ENCODE results near the gene APEH.
A peak's percentile ranks its signal among the peaks of the same experiment; 100 is the strongest.
"Not testable (repeated sequence)": the region's sequence is repeated elsewhere in the genome, so short reads cannot be mapped to it uniquely, and the experiment has no call there.

APEH gene

DNA sequence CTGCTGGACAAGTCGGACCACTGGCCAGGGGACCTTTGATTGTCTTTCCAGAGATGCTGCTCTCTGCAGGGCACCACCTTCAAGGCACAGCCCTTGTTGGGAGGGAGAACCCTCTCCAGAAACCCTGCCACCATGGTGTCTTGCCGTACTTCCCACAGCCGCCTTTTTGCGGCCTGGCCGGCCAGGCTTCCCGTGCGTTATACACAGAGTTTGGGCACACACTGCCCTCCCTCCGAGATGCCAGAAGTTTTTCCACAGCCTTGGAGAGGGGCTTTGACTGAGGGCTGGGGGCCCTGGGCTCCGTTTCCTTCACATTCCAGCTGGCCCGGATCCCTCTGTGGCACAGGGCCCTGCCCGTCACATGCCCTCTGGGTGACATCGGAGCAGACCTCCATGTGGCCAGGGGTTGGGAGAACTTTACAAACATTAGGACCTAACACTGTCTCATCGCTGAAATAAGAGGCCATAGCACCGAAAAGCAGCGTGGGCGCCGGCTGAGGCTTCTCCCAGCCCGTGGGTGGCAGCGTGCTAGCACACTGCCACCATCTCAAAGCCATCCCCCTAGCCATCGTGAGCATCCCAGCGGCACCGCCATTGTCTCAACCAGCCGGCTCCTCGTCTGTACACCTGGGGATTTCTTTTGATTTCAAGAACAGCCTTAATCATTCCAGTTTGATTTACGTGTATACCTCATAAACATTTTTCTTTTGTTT is 6.3 kb upstream of the APEH start:
- DNase-seq (ENCODE audit: low read depth in 2 of 3, low spot score in 1 of 3), result no peak

DNA sequence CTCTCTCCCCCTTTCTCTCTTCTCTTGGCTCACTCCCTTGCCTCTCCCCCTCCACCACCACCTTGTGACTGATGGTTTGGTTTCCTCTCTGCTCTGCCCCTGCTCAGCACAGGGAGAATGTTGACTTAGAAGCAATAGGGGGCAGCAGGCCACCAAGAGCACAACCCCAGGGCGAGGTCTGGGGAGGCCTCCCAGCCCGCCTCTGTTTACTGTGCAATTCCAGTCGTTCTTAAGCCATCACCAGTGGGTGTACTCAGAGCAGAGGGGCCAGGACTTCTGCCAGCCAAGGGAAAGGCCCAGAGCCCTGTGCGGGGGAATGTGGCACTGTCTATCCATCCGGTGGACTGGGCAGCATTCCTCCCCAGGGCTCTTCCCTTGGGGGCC is 5.7 kb upstream of the APEH start:
- no peak for DNase-seq (ENCODE audit: low read depth in 2 of 3, low spot score in 1 of 3)

DNA sequence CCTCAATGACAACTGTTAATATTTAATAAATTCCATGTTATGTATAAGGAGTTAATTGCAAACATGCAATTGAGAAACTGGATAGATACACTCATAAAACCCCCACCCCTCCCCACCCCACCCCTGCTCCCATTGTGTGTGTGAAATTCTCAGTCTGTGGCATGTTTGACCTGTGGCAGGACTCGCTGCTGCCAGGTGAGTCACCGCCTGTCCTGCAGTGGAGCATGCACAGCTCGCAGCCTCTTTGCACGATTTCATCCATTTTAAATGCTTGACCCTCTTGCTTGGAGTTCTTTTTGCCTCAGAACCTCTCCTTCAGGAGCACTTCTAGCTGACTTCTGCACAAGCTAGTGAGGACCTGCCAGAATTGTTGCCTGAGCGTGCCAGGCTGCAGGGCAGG is 5.3 kb upstream of the APEH start:
- DNase-seq (ENCODE audit: low read depth in 2 of 3, low spot score in 1 of 3), result no peak

DNA sequence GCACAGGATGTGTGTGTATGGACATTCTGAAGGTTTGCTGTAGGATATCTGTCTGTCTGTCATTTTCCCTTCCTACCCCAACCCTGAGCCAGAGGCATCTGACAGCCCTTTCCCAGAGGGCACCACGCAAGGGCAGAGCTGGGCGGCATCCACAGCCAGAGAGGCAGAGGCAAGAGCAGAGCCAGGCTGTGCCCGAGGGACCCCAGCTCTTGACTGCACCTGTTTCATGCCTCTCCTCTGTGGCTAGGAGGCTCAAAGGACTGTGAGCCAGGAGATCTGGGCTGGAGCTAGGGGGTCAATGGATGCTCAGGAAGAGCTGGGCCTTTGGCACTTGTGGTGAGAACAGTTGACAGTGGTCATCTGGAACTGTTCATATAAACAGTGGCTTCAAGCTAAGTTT is 4.8 kb upstream of the APEH start:
- no peak for DNase-seq (ENCODE audit: low read depth in 2 of 3, low spot score in 1 of 3)

GRCh38 chr3:49670940-49671290 is 3.2 kb upstream of the APEH start:
- no peak for DNase-seq (ENCODE audit: low read depth in 2 of 3, low spot score in 1 of 3)

DNA sequence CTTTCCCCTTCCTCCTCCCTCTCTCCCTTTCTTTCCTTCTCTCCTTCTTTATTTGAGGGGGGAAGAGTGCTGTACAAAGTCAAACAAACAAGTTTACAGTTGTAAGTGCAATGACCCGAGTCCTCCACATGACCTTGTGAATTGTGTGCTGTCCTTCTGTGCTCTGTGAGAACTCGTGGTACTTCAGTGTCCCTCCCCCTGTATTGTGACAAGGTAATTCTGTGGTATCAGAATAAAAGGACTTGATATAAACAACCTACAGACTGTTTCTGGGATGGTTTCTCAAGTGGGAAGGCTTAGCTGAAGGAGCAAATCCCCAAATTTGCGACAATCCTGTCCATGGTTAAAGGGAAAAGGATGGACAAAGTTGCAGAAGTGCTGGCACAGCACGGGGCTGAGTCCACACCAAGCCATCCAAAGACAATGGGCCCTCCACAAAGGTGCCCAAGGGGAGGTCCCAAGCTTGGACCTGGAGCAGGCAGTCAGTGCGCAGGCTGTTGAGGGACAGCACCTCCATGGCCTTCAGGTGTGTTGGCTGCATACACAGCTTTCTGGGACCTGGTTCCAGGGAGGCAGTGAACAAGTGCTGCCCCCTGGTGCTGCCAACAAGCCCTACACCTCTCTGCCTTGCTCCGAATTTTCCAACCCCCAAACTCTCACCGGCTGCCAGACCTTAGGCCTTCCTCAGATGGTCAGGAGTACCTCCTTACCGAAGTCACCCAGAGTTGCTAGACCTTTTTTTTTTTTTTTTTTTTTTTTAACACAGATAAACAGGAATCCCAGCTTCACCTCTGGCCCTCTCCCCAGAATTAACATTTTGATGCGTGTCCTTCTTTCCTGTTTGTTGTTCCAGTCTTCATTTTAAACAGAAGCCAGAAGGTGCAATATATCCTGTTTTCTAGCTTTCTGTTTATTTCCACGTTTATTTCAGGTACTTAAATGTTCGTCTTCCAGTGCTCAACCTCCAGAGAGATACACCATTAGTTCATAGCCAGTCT is 2.6 kb upstream of the APEH start:
- DNase-seq (ENCODE audit: low read depth in 2 of 3, low spot score in 1 of 3), result peak; percentile 55 to 71 (median 61)

DNA sequence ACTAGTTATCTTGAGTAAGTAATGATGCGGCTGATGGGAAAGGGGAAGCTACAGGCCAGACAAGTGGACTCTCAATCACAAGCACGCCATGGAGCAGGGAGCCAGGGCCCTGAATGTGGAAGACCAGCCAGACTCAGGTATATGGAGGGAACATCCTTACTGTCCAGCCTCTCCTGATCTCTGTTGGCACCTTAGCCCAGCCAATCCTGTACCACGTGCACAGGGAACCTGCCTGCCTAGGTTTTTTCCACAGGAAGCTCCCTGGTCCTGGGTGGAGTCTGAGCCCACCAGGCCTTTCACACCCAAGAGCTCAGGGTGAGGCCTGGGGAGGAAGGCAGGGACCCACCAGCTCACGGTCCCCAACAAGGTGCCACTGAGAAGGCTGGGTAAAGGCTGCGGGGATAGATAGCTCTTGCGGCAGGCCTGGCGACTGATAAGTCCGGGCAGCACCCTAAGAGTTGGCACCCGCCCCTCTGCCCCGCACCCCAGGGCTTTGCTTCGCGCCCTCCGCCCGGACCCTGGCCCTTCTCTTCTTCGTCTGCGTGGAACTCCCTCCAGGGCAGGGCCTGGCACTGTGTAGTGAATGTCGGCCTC is 933 bp upstream of the APEH start:
- DNase-seq (ENCODE audit: low read depth in 2 of 3, low spot score in 1 of 3), result no peak

DNA sequence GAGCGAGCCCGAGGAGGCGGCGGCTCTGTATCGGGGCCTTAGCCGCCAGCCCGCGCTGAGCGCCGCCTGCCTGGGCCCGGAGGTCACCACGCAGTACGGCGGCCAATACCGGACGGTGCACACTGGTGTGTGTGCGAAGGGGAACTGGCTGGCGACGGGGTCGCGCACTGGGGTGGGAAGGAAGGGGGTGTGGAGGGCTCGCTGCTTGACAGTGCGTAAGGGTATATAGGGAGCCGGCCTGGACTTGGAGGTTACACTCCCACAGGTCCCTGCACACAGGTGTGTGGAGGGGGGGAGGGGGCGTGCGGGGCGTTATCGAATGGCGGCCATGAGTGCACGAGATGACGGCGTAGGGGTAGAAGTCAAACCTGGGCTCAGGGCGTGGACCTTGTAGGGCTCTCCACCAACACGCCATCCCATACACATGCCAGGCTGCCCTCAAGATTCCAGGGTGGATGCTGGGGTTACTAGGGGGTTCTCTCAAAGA is 389 bp downstream of the APEH start:
- no peak for DNase-seq (ENCODE audit: low read depth in 2 of 3, low spot score in 1 of 3)

GRCh38 chr3:49675912-49676311 is 1.8 kb downstream of the APEH start:
- DNase-seq (ENCODE audit: low read depth in 2 of 3, low spot score in 1 of 3), result no peak

DNA sequence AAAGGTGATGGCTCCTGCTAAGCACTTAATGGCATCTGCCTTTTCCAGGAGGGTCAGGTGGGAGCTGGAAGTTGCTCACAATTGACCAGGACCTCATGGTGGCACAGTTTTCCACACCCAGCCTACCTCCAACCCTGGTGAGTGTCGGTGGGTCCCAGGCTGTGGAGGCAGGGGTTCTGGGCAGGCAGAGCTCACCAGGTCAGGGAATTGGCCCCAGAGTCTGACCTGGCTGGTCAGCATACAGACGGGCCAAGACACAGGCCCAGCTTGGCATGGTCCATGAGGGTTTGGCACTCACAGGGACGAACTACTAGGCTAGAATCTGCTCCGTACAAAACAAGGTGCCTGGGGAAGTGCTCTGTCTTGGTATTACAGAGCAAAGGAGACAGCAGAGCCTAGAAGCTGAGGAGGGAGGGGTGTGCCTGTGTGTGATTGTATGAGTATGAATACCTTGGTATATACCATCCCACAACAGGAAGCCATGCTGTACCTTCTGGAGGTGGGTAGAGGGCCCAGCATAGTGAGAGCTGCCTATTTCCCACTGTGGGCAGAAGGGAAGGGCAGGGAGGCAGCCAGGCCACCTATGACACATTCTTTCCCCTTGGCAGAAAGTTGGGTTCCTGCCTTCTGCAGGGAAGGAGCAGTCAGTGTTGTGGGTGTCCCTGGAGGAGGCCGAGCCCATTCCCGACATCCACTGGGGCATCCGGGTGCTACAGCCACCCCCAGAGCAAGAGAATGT is 6.5 kb downstream of the APEH start:
- no peak for DNase-seq (ENCODE audit: low read depth in 2 of 3, low spot score in 1 of 3)

DNA sequence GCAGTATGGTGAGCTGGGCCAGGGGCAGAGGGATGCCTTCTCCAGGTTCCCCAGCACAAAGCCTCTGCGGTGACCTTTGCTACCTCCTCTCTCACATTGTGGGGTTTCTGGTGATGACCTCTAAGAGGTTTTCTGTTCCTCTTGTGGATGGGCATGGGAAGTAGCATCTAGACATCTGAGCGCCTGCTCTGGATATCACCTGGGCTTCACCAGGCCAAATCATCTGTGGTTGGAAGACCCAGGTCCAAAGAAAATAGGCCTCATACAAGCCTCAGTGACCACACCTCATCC is 7.0 kb downstream of the APEH start:
- DNase-seq (ENCODE audit: low read depth in 2 of 3, low spot score in 1 of 3), result no peak

GRCh38 chr3:49681543-49681942 is 7.4 kb downstream of the APEH start:
- DNase-seq (ENCODE audit: low read depth in 2 of 3, low spot score in 1 of 3), result no peak

GRCh38 chr3:49683162-49683561 is 9.0 kb downstream of the APEH start:
- DNase-seq (ENCODE audit: low read depth in 2 of 3, low spot score in 1 of 3), result no peak

- DNase-seq (ENCODE audit: low read depth in 2 of 3, low spot score in 1 of 3), result not testable (repeated sequence)
Observed at GRCh38 chr3:49684453-49684852, 10.3 kb downstream of the APEH start.

GRCh38 chr3:49685103-49685502 is 11.0 kb downstream of the APEH start:
- DNase-seq (ENCODE audit: low read depth in 2 of 3, low spot score in 1 of 3), result not testable (repeated sequence)

GRCh38 chr3:49685846-49686245 is 11.7 kb downstream of the APEH start:
- not testable (repeated sequence) for DNase-seq (ENCODE audit: low read depth in 2 of 3, low spot score in 1 of 3)

GRCh38 chr3:49686346-49686745 is 12.2 kb downstream of the APEH start:
- DNase-seq (ENCODE audit: low read depth in 2 of 3, low spot score in 1 of 3), result not testable (repeated sequence)

GRCh38 chr3:49686769-49687423 is 12.7 kb downstream of the APEH start:
- DNase-seq (ENCODE audit: low read depth in 2 of 3, low spot score in 1 of 3), result peak in 2 of 3 donors; percentile 28 to 38

- DNase-seq (ENCODE audit: low read depth in 2 of 3, low spot score in 1 of 3), result not testable (repeated sequence)
Observed at GRCh38 chr3:49687424-49687795, 13.3 kb downstream of the APEH start.

- not testable (repeated sequence) for DNase-seq (ENCODE audit: low read depth in 2 of 3, low spot score in 1 of 3)
Observed at GRCh38 chr3:49688338-49689045, 14.3 kb downstream of the APEH start.

Measured in stimulated activated CD4-positive, alpha-beta T cell treated with anti-CD3 and anti-CD28 coated beads, Interleukin-12 subunit alpha, Interleukin-12 subunit beta, amount 100 ng/mL, for 48 hours (primary cell).